GM21423 (cell line): Measurements from ENCODE around the gene SERINC5.
A peak's percentile ranks its signal among the peaks of the same experiment; 100 is the strongest.

Experiments
- ATAC-seq: cut with Tn5 transposase; IDR thresholded peaks from one replicate; pipeline ENCODE4 v1.9.1; 2021; ENCODE audit warnings: mild to moderate bottlenecking, moderate library complexity; ENCODE audit not compliant: unreplicated experiment

SERINC5 gene

GRCh38 chr5:80255431-80255810 is 427 bp downstream of the SERINC5 start:
- peak; percentile 35 for ATAC-seq

GRCh38 chr5:80254767-80255430 is 949 bp downstream of the SERINC5 start:
- no peak for ATAC-seq

GRCh38 chr5:80251636-80252035 is 4.2 kb downstream of the SERINC5 start:
- no peak for ATAC-seq

- no peak for ATAC-seq
These were observed 5.0 kb downstream of the SERINC5 start for GRCh38 chr5:80250801-80251200.

- no peak for ATAC-seq
These were observed 5.9 kb downstream of the SERINC5 start for GRCh38 chr5:80249901-80250300.

- ATAC-seq: no peak
These were observed 7.5 kb downstream of the SERINC5 start for GRCh38 chr5:80248378-80248777.

- peak; percentile 71 for ATAC-seq
These were observed 8.7 kb downstream of the SERINC5 start for GRCh38 chr5:80246995-80247729.

GRCh38 chr5:80246001-80246758 is 9.7 kb downstream of the SERINC5 start:
- no peak for ATAC-seq

DNA sequence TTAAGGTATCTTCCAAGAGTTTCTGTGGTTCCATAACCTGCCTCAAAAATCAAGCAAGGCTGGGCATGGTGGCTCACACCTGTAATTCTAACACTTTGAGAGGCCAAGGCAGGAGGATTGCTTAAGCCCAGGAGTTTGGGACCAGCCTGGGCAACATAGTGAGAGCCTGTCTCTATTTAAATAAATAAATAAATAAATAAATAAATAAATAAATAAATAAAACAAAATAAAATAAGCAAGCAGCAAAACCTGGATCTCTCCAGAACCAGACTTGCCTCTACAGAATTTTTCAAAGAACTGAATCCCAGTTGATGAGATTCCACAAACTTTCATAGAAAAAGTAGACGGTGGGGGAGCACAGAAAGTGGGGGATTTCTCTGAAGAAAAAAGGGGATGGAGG is 12.3 kb downstream of the SERINC5 start:
- no peak for ATAC-seq

DNA sequence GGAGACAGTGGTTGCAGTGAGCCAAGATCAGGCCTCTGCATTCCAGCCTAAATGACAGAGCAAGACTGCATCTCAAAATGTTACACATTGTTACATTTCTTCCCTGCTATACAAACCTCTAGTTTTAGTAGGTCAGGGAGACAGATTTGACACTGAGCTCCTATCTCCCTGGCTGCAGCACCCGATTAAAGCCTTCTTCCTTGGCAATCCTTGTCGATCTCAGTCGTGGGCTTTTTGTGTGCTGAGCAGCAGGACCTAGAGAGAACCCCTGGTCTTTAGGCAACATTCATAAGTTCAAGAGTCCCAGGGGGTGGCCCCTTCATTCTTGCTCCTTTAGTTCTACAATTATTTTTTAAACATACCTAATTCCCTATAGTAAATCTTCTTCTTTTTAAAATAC is 13.0 kb downstream of the SERINC5 start:
- ATAC-seq: no peak

DNA sequence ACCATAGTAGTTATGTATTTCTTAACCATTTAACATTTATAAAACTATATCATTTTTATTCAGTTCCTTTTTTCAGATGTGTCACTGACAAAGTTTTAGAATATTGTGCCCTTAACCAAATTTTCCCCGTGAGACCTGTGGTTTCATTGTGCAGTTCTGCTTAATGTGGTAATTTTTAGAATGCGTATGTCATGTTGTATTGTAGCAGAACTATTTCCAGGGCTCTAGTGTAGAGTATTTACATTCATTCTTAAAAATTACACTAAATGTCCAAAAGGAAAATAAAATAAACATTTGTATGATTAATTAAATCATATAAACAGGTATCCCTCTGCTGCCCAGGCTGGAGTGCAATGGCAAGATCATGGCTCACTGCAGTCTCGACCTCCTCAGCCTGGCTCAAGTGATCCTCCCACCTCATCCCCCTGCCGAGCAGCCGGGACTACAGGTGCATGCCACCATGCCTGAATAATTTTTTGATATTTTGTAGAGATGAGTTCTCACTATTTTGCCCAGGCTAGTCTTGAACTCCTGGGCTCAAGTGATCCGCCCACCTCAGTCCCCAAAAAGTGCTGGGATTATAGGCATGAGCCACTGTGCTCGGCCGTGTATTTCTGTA is 15.4 kb downstream of the SERINC5 start:
- ATAC-seq: no peak

DNA sequence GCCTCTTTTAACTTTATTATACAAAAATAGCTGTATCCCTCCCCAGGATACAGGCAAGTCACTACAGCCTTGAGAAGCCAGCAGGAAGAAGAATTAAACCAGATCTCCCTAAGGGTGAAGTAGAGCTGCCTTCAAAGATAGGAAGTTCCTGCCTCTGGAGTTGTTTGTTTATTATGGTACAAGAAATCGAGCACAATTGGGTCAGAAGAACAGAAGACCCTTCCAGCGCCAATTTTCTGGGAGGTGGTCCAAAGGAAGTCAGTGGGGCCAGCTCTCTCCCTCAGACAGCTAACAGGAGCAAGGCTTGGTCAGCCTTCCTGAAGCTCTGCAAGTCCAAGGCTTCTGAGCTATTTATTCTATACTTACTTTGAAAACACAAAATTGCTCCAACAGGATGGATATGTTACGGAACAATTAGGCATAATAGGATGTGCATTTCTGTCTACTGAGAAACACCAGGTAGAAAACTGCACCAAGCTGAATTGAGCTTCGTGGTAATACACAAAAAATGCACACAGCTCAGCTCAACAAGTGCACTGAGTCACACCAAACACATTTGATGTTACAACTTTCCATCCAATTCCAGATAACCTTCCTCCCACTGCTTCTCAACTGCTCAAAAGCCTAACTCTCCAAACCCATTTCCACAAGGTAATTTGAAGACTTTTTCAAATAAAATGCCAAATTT is 16.0 kb downstream of the SERINC5 start:
- no peak for ATAC-seq

- no peak for ATAC-seq
These were observed 16.8 kb downstream of the SERINC5 start for GRCh38 chr5:80238778-80239679.

GRCh38 chr5:80238097-80238496 is 17.8 kb downstream of the SERINC5 start:
- no peak for ATAC-seq

DNA sequence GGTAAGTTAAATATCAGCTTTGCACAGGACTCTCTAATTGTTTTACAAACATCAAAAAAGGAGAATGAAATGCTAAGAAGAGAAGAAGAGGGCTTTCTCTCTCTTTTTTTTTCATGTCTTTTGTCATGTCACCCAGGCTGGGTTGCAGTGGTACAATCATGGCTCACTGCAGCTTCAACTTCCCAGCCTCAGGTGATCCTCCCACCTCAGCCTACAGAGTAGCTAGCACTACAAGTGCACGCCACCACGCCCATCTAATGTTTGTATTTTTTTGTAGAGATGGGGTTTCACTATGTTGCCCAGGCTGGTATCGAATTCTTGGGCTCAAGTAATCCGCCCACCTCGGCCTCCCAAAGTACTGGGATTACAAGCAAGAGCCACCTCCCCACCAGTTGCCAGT is 18.6 kb downstream of the SERINC5 start:
- no peak for ATAC-seq

DNA sequence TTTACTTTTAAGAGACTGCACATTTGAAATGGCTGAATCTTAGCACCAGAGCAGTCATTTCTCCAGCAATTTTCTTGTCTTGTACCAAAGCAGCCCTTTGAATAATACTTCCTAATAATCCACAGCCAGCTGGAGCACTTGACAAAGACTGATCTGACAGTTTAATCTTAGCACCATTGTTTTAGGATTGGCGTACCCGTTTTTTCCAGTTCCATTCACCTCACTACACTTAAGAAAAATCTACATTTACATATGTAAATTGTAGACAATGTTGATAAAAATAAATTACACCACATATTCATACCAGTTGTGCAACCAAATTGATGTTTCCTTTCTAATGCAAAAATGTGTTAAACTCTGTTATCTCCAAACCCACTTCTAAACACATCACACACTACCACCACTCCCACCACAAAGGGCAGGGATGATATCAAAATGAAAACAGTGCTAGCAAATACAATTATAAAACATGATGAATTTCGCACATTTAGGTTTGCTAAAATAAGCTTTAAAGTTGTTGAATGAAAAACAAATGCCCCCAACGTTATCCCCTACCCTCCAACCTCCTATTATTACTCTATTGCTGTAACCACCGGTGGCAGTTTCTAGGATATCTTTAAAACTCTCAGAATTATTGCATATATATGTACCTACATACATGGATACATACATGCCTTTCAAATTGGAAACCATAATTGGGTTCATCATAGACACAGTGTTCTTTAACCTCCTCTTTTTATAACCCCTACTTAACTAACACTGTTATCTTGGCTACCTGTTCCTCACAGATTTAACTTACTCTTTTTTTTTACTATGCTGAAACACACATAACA is 21.5 kb downstream of the SERINC5 start:
- ATAC-seq: no peak

- ATAC-seq: no peak
These were observed 24.2 kb downstream of the SERINC5 start for GRCh38 chr5:80231693-80232092.

DNA sequence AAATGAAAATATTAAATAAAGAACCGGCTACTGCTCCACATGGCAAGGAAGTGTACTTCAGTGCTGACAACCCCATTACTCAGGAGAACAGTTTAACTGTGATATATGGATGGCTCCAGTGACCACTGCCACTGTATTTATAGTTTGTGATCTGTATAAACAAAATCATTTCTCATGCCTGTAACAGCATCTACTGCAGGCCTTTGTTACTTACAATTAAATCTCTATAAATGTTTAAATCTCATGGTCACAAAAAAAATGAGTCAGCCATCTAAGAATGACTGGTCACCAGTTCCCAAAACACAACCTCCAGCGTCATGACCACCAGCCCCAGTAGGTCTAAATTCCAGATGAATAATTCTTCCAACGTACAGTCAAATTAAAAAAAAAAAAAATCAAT is 24.6 kb downstream of the SERINC5 start:
- ATAC-seq: no peak
